Urinary bladder (tissue), 4 donors: ENCODE data around the gene G3BP2. TPM values are rescaled to one million over a fixed set of nuclear protein-coding genes. Genes with fewer than 3 reads are reported as not detected.

Experiments used
- DNase-seq: peaks from one replicate; pipeline ENCODE4 v3.0.0-alpha.2; 2015; ENCODE audit errors: extremely low spot score
- H3K27ac ChIP-seq: one replicate; pipeline ENCODE4 v1.5.1; 2013; ENCODE audit warnings: low read depth, mild to moderate bottlenecking, moderate library complexity
- H3K36me3 ChIP-seq: one replicate; pipeline ENCODE4 v1.6.1; 2013; ENCODE audit warnings: mild to moderate bottlenecking, moderate library complexity; ENCODE audit not compliant: insufficient read depth
- H3K4me1 ChIP-seq: one replicate; pipeline ENCODE4 v1.6.1; 2013; ENCODE audit warnings: mild to moderate bottlenecking, moderate library complexity; ENCODE audit not compliant: insufficient read depth
- H3K4me3 ChIP-seq: one replicate; pipeline ENCODE4 v1.5.1; 2013; ENCODE audit warnings: low read depth, low read length
- WGBS: extraction: QIAGEN DNeasy Blood & Tissue Kit; methylation state at CpG from one replicate; pipeline ENCODE4 v1.1.7; 2013; 5-methylcytosine and 5-hydroxymethylcytosine counted together
- polyA plus RNA-seq: library from polyadenylated mRNA; stranded (reverse); fragments of 200-250 nt; gene quantifications from one replicate; pipeline ENCODE4 v1.2.3, GENCODE V29; 2013
- small RNA-seq: library from RNA; depleted of rRNA; stranded (forward); fragments of <200 nt; gene quantifications from one replicate; pipeline ENCODE3, GENCODE V24; 2014
- total RNA-seq: library from RNA; depleted of rRNA; stranded (reverse); fragments of >200 nt; gene quantifications from one replicate; pipeline ENCODE4 v1.2.3, GENCODE V29; 2014
- donor health status: healthy with polysubstance abuse.
- donor health status: healthy.

The G3BP2 gene
- total and polyA plus RNA-seq, 2 donors, result 76.8 to 145 TPM

GRCh38 chr4:75599647-75600046, 73.6 kb downstream of the G3BP2 start:
- H3K27ac ChIP-seq, result no peak overlapping the region
- DNase-seq, result no peak

GRCh38 chr4:75598390-75598789, 74.8 kb downstream of the G3BP2 start:
- no peaks in the 10 kb centered on the region for H3K4me1 ChIP-seq
- WGBS, result 75% methylated on average over 3 of the region's 3 CpGs
- H3K36me3 ChIP-seq, result no peaks in the 10 kb centered on the region
- no peak overlapping the region for H3K4me3 ChIP-seq
- H3K27ac ChIP-seq, result no peak overlapping the region
- no peak for DNase-seq

More at GRCh38 chr4:75599647-75600046, 73.6 kb downstream of the G3BP2 start:
- H3K4me1 ChIP-seq, result no peaks in the 10 kb centered on the region
- H3K4me3 ChIP-seq, result no peak overlapping the region
- no peaks in the 10 kb centered on the region for H3K36me3 ChIP-seq
- 94% methylated on average over 4 of the region's 4 CpGs for WGBS

- no peak for DNase-seq
- Histone ChIP-seq H3K4me3 (no peak overlapping the region), H3K36me3 (no peaks in the 10 kb centered on the region), H3K4me1 (no peaks in the 10 kb centered on the region), H3K27ac (no peak overlapping the region)
- WGBS, result 77% methylated on average over 3 of the region's 3 CpGs
Observed at GRCh38 chr4:75596061-75596460, 77.2 kb downstream of the G3BP2 start.

DNA sequence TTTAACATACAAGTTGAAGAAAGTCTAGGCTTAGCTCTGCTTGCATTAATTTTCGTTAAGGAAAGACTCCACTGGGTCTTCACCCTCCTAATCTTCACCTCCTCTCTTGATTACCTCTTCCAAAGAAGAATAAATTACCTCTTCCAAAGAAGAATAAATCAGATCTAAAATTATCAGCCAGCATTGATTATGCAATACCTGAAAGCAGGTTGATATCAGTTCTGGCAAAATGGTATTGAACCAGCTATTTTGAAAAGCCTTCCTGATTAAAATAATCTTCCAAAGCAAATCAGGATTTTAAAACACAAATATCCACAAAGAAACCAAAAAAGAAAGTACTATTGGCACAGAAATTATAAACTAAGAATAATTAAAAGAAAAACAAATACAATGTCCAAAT, 79.8 kb downstream of the G3BP2 start:
- Histone ChIP-seq H3K36me3 (no peaks in the 10 kb centered on the region), H3K4me1 (no peaks in the 10 kb centered on the region), H3K27ac (no peak overlapping the region), H3K4me3 (no peak overlapping the region)
- no peak for DNase-seq
- WGBS, result 85% methylated on average over 1 of the region's 1 CpG

Small RNAs within 50 kb of the gene (small RNA-seq; reads per million reads assigned to genes)
- gene RF00019, result not detected

Other genes with a start within 250 kb of the G3BP2 start
- 52.4 TPM for gene RCHY1, start 159.0 kb downstream of the G3BP2 start, total RNA-seq
- gene RCHY1, start 159.0 kb downstream of the G3BP2 start, polyA plus RNA-seq, result 24.6 TPM
- gene THAP6, start 158.9 kb downstream of the G3BP2 start, total RNA-seq, result 38.6 TPM
- gene THAP6, start 158.9 kb downstream of the G3BP2 start, polyA plus RNA-seq, result 9.4 TPM
- not detected for gene ODAPH, start 117.3 kb downstream of the G3BP2 start, total RNA-seq
- gene ODAPH, start 117.3 kb downstream of the G3BP2 start, polyA plus RNA-seq, result not detected
- 0.90 TPM for gene CDKL2, start 42.9 kb downstream of the G3BP2 start, total RNA-seq
- gene CDKL2, start 42.9 kb downstream of the G3BP2 start, polyA plus RNA-seq, result 0.15 TPM
- 186 TPM for gene USO1, start 51.2 kb upstream of the G3BP2 start, total RNA-seq
- gene USO1, start 51.2 kb upstream of the G3BP2 start, polyA plus RNA-seq, result 37.4 TPM
- not detected for gene PPEF2, start 229.0 kb upstream of the G3BP2 start, total RNA-seq
- gene PPEF2, start 229.0 kb upstream of the G3BP2 start, polyA plus RNA-seq, result not detected